WTC11 (cell line): ENCODE measurements around the gene PIK3C3. TPM values are rescaled to one million over a fixed set of nuclear protein-coding genes. Genes with fewer than 3 reads are reported as not detected.

Experiments used
- ATAC-seq: fragments of 200-7000 bp; cut with Tn5 transposase; 2 replicates; pipeline ENCODE4 v1.10.0; 2021; ENCODE audit warnings: mild to moderate bottlenecking, moderate library complexity
- CTCF ChIA-PET: fragments of 300-600 bp; sonication (Branson Sonifier 250); formaldehyde crosslinking; loops from one replicate; lab custom pipeline; 2021; ENCODE audit warnings: antibody characterized with exemption; lab: Charles Lee
- POLR2A ChIA-PET: fragments of 350-600 bp; sonication (Branson Sonifier 250); formaldehyde crosslinking; loops from one replicate; lab custom pipeline; 2021; ENCODE audit warnings: antibody characterized with exemption; lab: Charles Lee
- DNase-seq: peaks from one replicate; pipeline ENCODE4 v3.0.0; 2021; ENCODE audit warnings: low spot score
- H3K27ac Mint-ChIP-seq: 2 replicates; pipeline ENCODE4 v1.8.0; 2021; ENCODE audit warnings: mixed read lengths
- H3K27me3 Mint-ChIP-seq: 2 replicates; pipeline ENCODE4 v1.8.0; 2021; ENCODE audit warnings: low read depth, mild to moderate bottlenecking, moderate library complexity, mixed read lengths
- H3K36me3 Mint-ChIP-seq: 2 replicates; pipeline ENCODE4 v1.8.0; 2021; ENCODE audit warnings: mixed read lengths
- H3K4me1 Mint-ChIP-seq: 2 replicates; pipeline ENCODE4 v1.8.0; 2022; ENCODE audit warnings: mixed read lengths
- H3K4me3 Mint-ChIP-seq: 2 replicates; pipeline ENCODE4 v1.8.0; 2021; ENCODE audit warnings: mild to moderate bottlenecking, moderate library complexity, mixed read lengths
- H3K9me3 Mint-ChIP-seq: 2 replicates; pipeline ENCODE4 v1.8.0; 2021; ENCODE audit warnings: mixed read lengths
- AR ChIP-seq: fragments of 250-450 bp; sonication (Bioruptor Pico); IDR thresholded peaks from 2 replicates; pipeline ENCODE4 v1.9.0; 2021; ENCODE audit warnings: mild to moderate bottlenecking
- CTCF ChIP-seq: fragments of 200-600 bp; IDR thresholded peaks from 2 replicates; pipeline ENCODE4 v1.8.0; 2022; ENCODE audit warnings: antibody characterized with exemption
- E2F1 ChIP-seq: sonication (generic); formaldehyde crosslinking; IDR thresholded peaks from 2 replicates; pipeline ENCODE4 v1.8.0; 2022; ENCODE audit warnings: mild to moderate bottlenecking, missing genetic modification reagents
- GABPB1 ChIP-seq: sonication (generic); formaldehyde crosslinking; IDR thresholded peaks from 2 replicates; pipeline ENCODE4 v1.8.1; 2023; ENCODE audit warnings: mild to moderate bottlenecking, missing genetic modification reagents
- OVOL2 ChIP-seq: fragments of 250-450 bp; sonication (Bioruptor Pico); IDR thresholded peaks from 2 replicates; pipeline ENCODE4 v1.9.0; 2021; ENCODE audit warnings: mild to moderate bottlenecking, borderline replicate concordance
- PRRX2 ChIP-seq: fragments of 250-450 bp; sonication (Bioruptor Pico); IDR thresholded peaks from 2 replicates; pipeline ENCODE4 v1.8.0; 2021; ENCODE audit warnings: mild to moderate bottlenecking
- SP1 ChIP-seq: sonication (generic); formaldehyde crosslinking; conservative IDR thresholded peaks from 2 replicates; pipeline ENCODE4 v1.8.1; 2022; ENCODE audit warnings: missing genetic modification reagents
- ZNF219 ChIP-seq: sonication (generic); formaldehyde crosslinking; IDR thresholded peaks from 2 replicates; pipeline ENCODE4 v1.8.0; 2023; ENCODE audit warnings: missing genetic modification reagents, mild to moderate bottlenecking, borderline replicate concordance
- ZNF263 ChIP-seq: sonication (generic); formaldehyde crosslinking; IDR thresholded peaks from 2 replicates; pipeline ENCODE4 v1.8.1; 2022; ENCODE audit warnings: low read depth, mild to moderate bottlenecking, moderate library complexity, missing genetic modification reagents
- ZNF396 ChIP-seq: fragments of 250-450 bp; sonication (Bioruptor Pico); IDR thresholded peaks from 2 replicates; pipeline ENCODE4 v1.8.0; 2021; ENCODE audit warnings: mild to moderate bottlenecking, moderate library complexity, borderline replicate concordance
- ZSCAN18 ChIP-seq: fragments of 250-450 bp; sonication (Bioruptor Pico); IDR thresholded peaks from 2 replicates; pipeline ENCODE4 v2.1.2; 2022; ENCODE audit warnings: mild to moderate bottlenecking, moderate library complexity
- total RNA-seq: library from RNA; stranded (reverse); gene quantifications from 3 replicates; pipeline ENCODE4 v1.2.3, GENCODE V29; 2021
- TF ChIP-seq, protein P1 (sequence below): fragments of 250-450 bp; sonication (Bioruptor Pico); IDR thresholded peaks from 2 replicates; pipeline ENCODE4 v1.9.0; 2021; ENCODE audit warnings: mild to moderate bottlenecking, borderline replicate concordance

The PIK3C3 gene
- total RNA-seq, 1 experiment from 2014 or later: 40.4 TPM

DNA sequence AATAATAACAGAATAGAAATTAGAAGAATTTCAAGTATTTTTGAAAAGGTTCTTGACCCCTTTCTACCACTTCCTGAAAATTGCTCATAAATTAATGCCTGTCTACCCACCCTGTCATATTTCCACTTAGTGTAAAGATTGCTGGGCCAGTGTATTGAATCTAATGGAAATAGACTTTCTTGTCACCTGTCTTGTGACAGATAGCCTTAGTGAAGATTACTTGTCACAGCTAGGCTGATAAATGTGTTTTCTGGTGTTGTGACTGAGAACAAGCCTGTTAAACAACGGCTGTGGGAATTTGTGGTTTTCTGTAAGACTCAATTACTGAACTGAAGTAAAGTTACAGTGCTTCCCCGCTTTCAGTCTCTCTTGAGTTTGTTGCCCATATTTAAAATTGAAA, 37.0 kb downstream of the PIK3C3 start:
- H3K9me3 Mint-ChIP-seq: no peaks in the 10 kb centered on the region
- H3K4me3 Mint-ChIP-seq: no peak overlapping the region
- H3K4me1 Mint-ChIP-seq: peaks cover 11% of the 10 kb centered on the region
- H3K27ac Mint-ChIP-seq: no peak overlapping the region
- ChIA-PET CTCF (no interaction called here), POLR2A (no interaction called here)
- H3K27me3 Mint-ChIP-seq: no peaks in the 10 kb centered on the region
- TF ChIP-seq PRRX2 (CRISPR knock-in tag) (no peak), OVOL2 (CRISPR knock-in tag) (no peak), SP1 (CRISPR knock-in tag) (no peak), ZNF263 (CRISPR knock-in tag) (no peak), ZNF219 (no peak), GABPB1 (CRISPR knock-in tag) (no peak)
- DNase-seq (no peak), ATAC-seq (no peak)
- peaks cover 17% of the 10 kb centered on the region for H3K36me3 Mint-ChIP-seq

GRCh38 chr18:41992703-41993102, 37.7 kb downstream of the PIK3C3 start:
- TF ChIP-seq AR (CRISPR knock-in tag): no peak
- DNase-seq: no peak
- Mint-ChIP-seq H3K4me3 (no peak overlapping the region), H3K4me1 (peaks cover 12% of the 10 kb centered on the region), H3K27ac (no peak overlapping the region), H3K36me3 (peaks cover 21% of the 10 kb centered on the region), H3K27me3 (no peaks in the 10 kb centered on the region), H3K9me3 (no peaks in the 10 kb centered on the region)
- CTCF ChIA-PET: no interaction called here
- POLR2A ChIA-PET: no interaction called here
- ATAC-seq: no peak

GRCh38 chr18:41993151-41993550, 38.1 kb downstream of the PIK3C3 start:
- ATAC-seq (no peak), DNase-seq (no peak)
- peaks cover 23% of the 10 kb centered on the region for H3K36me3 Mint-ChIP-seq
- CTCF ChIA-PET: no interaction called here
- peaks cover 12% of the 10 kb centered on the region for H3K4me1 Mint-ChIP-seq
- TF ChIP-seq E2F1 (CRISPR knock-in tag) (no peak), ZNF396 (CRISPR knock-in tag) (no peak), ZNF219 (no peak), ZSCAN18 (CRISPR knock-in tag) (no peak), CTCF (no peak)
- TF ChIP-seq, protein P1, sequence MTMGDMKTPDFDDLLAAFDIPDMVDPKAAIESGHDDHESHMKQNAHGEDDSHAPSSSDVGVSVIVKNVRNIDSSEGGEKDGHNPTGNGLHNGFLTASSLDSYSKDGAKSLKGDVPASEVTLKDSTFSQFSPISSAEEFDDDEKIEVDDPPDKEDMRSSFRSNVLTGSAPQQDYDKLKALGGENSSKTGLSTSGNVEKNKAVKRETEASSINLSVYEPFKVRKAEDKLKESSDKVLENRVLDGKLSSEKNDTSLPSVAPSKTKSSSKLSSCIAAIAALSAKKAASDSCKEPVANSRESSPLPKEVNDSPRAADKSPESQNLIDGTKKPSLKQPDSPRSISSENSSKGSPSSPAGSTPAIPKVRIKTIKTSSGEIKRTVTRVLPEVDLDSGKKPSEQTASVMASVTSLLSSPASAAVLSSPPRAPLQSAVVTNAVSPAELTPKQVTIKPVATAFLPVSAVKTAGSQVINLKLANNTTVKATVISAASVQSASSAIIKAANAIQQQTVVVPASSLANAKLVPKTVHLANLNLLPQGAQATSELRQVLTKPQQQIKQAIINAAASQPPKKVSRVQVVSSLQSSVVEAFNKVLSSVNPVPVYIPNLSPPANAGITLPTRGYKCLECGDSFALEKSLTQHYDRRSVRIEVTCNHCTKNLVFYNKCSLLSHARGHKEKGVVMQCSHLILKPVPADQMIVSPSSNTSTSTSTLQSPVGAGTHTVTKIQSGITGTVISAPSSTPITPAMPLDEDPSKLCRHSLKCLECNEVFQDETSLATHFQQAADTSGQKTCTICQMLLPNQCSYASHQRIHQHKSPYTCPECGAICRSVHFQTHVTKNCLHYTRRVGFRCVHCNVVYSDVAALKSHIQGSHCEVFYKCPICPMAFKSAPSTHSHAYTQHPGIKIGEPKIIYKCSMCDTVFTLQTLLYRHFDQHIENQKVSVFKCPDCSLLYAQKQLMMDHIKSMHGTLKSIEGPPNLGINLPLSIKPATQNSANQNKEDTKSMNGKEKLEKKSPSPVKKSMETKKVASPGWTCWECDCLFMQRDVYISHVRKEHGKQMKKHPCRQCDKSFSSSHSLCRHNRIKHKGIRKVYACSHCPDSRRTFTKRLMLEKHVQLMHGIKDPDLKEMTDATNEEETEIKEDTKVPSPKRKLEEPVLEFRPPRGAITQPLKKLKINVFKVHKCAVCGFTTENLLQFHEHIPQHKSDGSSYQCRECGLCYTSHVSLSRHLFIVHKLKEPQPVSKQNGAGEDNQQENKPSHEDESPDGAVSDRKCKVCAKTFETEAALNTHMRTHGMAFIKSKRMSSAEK (CRISPR knock-in tag): no peak
- TF ChIP-seq, all 79 proteins: peak for 0
- Mint-ChIP-seq H3K9me3 (no peaks in the 10 kb centered on the region), H3K27ac (no peak overlapping the region; the same call in 1 of the 2 replicates), H3K4me3 (no peak overlapping the region), H3K27me3 (no peaks in the 10 kb centered on the region)
- POLR2A ChIA-PET: no interaction called here
